NB4 (cell line): ENCODE data around the gene TM9SF3.

ENCODE experiments used
- DNase-seq: peaks from one replicate; pipeline ENCODE4 v3.0.0; 2010; ENCODE audit warnings: low read depth
- H3K4me3 ChIP-seq: one replicate; pipeline ENCODE4 v1.5.1; 2011; ENCODE audit warnings: mild to moderate bottlenecking, low read depth, low read length, moderate library complexity
- MYC ChIP-seq: IDR thresholded peaks from 2 replicates; pipeline ENCODE4 v1.6.1; 2011; ENCODE audit warnings: low read depth, low read length
- POLR2A ChIP-seq: IDR thresholded peaks from 2 replicates; pipeline ENCODE4 v1.6.1; 2011; ENCODE audit warnings: mild to moderate bottlenecking; ENCODE audit not compliant: insufficient read length; ENCODE audit errors: extremely low read depth
- TF ChIP-seq, protein P1 (sequence below): IDR thresholded peaks from one replicate; pipeline ENCODE4 v1.5.1; 2012; ENCODE audit warnings: low read depth, low read length
- TF ChIP-seq, protein P2 (sequence below): IDR thresholded peaks from 2 replicates; pipeline ENCODE4 v1.6.1; 2011; ENCODE audit warnings: low read depth, low read length

Gene TM9SF3

DNA sequence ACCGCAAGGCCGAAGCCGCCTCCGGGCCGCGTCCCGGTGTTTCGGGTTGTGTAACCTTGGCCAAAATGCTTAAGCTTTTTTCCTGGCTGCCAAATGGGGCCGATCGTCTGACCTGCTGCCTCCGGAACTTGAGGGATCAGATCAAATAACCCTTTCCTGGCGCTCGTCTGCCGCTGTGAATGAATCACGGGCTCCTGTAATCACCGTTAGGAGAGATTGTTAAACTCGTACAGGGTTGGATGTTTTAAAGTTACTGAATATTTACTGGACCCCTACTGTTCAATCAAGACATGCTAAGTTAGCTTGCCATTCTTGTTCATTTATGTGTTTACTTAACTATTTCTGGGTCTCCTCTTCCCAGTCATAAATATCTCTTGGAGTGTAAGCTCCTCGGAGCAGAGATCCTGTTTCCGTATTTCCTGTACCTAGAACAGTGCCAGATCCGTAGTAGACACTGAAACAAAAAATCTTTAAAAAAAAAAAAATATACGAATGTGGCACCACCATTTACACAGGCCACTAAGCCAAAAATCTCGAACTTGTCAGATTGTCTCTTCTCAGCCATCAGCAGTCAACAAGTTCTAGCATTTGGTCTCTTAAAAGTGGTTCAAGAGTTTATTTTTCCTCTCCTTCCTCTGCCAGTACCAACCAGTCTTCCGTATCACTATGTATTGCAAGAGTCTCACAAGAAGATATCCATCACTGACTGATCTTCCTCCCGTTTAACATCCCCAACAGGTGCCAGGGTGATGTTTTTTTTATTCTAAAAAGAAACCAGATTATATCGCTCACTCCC is 650 bp upstream of the TM9SF3 start:
- peak overlapping the region; percentile 82 for H3K4me3 ChIP-seq
- TF ChIP-seq POLR2A (no peak), MYC (no peak)
- TF ChIP-seq, protein P1, sequence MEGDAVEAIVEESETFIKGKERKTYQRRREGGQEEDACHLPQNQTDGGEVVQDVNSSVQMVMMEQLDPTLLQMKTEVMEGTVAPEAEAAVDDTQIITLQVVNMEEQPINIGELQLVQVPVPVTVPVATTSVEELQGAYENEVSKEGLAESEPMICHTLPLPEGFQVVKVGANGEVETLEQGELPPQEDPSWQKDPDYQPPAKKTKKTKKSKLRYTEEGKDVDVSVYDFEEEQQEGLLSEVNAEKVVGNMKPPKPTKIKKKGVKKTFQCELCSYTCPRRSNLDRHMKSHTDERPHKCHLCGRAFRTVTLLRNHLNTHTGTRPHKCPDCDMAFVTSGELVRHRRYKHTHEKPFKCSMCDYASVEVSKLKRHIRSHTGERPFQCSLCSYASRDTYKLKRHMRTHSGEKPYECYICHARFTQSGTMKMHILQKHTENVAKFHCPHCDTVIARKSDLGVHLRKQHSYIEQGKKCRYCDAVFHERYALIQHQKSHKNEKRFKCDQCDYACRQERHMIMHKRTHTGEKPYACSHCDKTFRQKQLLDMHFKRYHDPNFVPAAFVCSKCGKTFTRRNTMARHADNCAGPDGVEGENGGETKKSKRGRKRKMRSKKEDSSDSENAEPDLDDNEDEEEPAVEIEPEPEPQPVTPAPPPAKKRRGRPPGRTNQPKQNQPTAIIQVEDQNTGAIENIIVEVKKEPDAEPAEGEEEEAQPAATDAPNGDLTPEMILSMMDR, result no peak
- TF ChIP-seq, protein P2, sequence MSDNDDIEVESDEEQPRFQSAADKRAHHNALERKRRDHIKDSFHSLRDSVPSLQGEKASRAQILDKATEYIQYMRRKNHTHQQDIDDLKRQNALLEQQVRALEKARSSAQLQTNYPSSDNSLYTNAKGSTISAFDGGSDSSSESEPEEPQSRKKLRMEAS, result no peak
- DNase-seq, result no peak

DNA sequence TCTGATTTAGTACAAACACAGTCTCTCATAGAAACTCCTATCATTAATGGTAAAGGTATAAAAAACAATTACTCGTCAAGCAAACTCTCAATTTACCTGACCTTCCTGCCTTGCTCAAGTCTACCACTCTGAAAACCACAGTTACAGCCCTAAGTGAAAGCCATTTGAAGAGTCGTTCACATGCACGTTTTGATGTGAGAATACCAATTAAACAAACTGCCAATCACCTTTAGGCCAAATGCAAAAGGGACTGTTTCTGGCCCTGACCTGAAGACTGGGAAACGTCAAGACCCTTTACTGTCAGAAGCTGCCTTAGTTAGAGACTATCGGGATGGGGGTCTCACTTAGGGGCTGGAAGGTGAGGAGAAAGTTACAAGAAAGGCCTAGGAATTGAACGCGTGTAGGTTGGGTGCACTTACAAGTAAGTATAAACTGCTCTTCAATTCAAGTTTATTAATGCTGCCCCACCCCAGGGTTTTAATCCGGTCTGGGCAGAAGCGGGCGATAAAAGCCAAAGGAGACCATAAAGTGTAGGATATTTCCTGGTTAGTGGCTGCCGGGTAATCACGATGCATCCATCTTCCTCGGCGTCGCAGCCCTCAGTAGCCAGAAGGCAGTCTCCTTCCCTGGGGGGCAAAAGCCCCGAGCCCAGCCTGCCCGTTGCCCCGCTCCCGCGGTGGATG is 935 bp downstream of the TM9SF3 start:
- peak overlapping the region; percentile 94 for H3K4me3 ChIP-seq
- peak; percentile 34 for DNase-seq
- TF ChIP-seq, protein P2, result no peak
- TF ChIP-seq POLR2A (no peak), MYC (no peak)
- TF ChIP-seq, protein P1, result no peak

DNA sequence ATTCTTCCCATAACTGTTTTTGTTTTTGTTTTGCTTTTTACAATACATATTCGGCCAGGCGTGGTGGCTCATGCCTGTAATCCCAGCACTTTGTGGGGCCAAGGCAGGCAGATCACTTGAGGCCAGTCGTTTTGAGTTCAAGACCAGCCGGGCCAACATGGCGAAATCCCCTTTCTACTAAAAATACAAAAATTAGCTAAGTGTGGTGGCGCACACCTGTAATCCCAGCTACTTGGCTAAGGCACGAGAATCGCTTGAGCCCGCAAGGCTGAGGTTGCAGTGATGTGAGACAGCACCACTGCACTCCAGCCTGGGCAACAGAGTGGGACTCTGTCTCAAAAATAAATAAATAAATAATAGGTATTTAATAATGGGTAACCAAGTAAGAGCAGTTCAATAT is 2.3 kb downstream of the TM9SF3 start:
- DNase-seq, result no peak
- TF ChIP-seq MYC (no peak), POLR2A (no peak)
- TF ChIP-seq, protein P1, result no peak
- TF ChIP-seq, protein P2, result no peak
- peak overlapping the region; percentile 94 for H3K4me3 ChIP-seq

DNA sequence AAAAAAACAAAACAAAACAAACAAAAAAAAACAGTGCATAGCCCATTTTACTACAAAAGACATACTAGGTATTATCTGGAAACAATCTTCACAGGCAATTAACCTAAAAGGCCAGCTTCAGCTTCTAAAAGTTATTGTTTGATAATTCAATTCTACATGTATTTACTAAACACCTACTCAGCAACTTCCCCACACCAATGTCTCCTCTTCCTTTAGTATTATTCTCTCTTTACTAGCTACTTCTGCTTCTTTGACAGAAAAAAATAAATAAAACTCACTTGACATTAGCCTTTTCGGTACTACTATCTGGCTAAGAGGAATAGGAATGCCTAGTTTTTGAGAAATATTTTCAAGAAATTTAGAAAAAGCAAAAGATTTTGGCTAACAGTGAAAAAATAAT is 2.8 kb downstream of the TM9SF3 start:
- peak overlapping the region; percentile 94 for H3K4me3 ChIP-seq
- TF ChIP-seq, protein P1, result no peak
- TF ChIP-seq MYC, result no peak
- TF ChIP-seq POLR2A, result no peak
- TF ChIP-seq, protein P2, result no peak
- DNase-seq, result peak; percentile 16

DNA sequence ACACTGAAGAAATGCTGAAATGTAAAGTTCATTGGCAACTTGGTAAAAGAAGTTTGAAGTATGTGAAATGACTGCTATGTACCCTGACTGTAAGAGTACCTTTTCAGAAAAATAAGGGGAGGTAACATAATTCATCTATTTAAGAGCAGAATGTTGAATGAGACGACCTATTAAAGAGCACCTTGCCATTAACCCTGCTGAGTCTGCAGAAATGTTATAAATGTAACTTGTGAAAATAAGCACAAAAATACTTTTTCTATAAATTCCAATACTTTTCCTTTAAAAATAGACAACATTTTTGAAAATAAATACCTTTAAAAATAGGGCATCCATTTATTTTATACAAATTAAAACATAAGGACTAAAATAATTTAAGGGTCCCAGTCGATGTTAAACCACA is 7.7 kb downstream of the TM9SF3 start:
- TF ChIP-seq, protein P1, result no peak
- TF ChIP-seq, protein P2, result no peak

More for the DNA sequence above, 7.7 kb downstream of the TM9SF3 start:
- no peak for DNase-seq
- H3K4me3 ChIP-seq, result no peak overlapping the region
